ENCODE data around the gene TIPRL. TPM values are rescaled to one million over a fixed set of nuclear protein-coding genes. Genes with fewer than 3 reads are reported as not detected.

Gene TIPRL
- total and polyA plus RNA-seq, 9 of the 15 experiments (the other 6 are each of a cell fraction or from before 2014, with no cell fraction given), result 41.4 to 90.2 (median 69.9) TPM

DNA sequence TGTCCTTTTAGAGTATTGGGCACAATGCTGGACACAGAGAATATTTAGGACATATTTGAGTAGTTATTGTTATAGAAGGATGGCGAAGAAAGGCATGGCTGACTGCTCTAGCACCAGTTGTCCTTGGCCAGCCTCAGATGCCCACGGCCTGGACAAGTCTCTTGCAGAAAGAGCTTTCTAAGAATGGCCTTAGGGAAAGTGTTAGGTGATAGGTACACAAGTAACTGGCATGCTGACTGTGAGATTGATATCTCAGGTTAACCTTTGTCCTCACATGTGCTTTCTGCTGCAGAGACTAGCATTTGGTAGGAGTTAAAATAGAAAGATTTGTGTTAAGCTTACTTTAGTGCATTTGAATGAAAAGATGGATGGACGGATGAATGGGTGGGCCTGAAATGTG lies 57.2 kb downstream of the TIPRL start:
- no peak overlapping the region for H2AFZ ChIP-seq (ENCODE audit: low read depth, low read length)
- BruUV-seq (replicated peaks), result no TSS peak

More for the DNA sequence above, 57.2 kb downstream of the TIPRL start:
- H3K9me3 ChIP-seq (replicated peaks; ENCODE audit: control insufficient read depth, insufficient read depth, low read depth, low read length), result no peaks in the 10 kb centered on the region
- no peak overlapping the region for H3K4me2 ChIP-seq (ENCODE audit: insufficient read depth, low read length)
- in situ Hi-C loops (cut with MboI) (no loop called here), intact Hi-C loops (cut with micrococcal nuclease) (loop anchor here (1.0 kb wide), 2 partner anchors 86 to 106 kb away; no protein-coding TSS in a partner anchor)
- H3K4me1 ChIP-seq (replicated peaks in 1 of 2; ENCODE audit: control insufficient read depth in 2 of 2, insufficient read depth in 2 of 2, low read length in 2 of 2), result no peaks in the 10 kb centered on the region
- peaks cover 4% of the 10 kb centered on the region; the same call in 1 of the 2 replicates for H4K20me1 ChIP-seq (replicated peaks; ENCODE audit: control insufficient read depth, insufficient read depth, low read length)
- DNase-seq (ENCODE audit: extremely low read depth in 1 of 4, low spot score in 3 of 4), result no peak
- WGBS (ENCODE audit: insufficient coverage, low coverage, missing lambda C conversion rate), result 83% methylated on average over 3 of the region's 3 CpGs
- H3K36me3 ChIP-seq (ENCODE audit: control insufficient read depth, insufficient read depth, low read length), result peaks cover 94% of the 10 kb centered on the region
- no peak overlapping the region for H3K4me3 ChIP-seq
- ATAC-seq, result no peak
- CTCF ChIA-PET (ENCODE audit: low intra/inter-chr PET ratio), result interaction anchor here (0.5 kb wide), 1 partner anchor 85 kb away, joined by 4 read pairs; no protein-coding TSS in a partner anchor
- no peak for FAIRE-seq
- H3K79me2 ChIP-seq (ENCODE audit: control insufficient read depth, insufficient read depth, low read length), result peaks cover 19% of the 10 kb centered on the region; the same call in 2 of the 3 replicates
- POLR2A ChIA-PET, result interaction anchor here (0.6 to 4.0 kb wide), 8 partner anchors 10 to 1235 kb away, joined by 3 to 32 read pairs (median 4); partner anchors contain the start of gene SFT2D2
- H3K27me3 ChIP-seq (ENCODE audit: control insufficient read depth in 2 of 2, insufficient read depth in 2 of 2, low read length in 2 of 2), result no peaks in the 10 kb centered on the region
- H3K9ac ChIP-seq (ENCODE audit: insufficient read depth in 1 of 2, low read depth in 2 of 2, low read length in 2 of 2), result no peak overlapping the region
- TF ChIP-seq HNRNPUL1 (IDR thresholded peaks at IDR 0.05; ENCODE audit: low read length), result no peak
- TF ChIP-seq, protein P1, sequence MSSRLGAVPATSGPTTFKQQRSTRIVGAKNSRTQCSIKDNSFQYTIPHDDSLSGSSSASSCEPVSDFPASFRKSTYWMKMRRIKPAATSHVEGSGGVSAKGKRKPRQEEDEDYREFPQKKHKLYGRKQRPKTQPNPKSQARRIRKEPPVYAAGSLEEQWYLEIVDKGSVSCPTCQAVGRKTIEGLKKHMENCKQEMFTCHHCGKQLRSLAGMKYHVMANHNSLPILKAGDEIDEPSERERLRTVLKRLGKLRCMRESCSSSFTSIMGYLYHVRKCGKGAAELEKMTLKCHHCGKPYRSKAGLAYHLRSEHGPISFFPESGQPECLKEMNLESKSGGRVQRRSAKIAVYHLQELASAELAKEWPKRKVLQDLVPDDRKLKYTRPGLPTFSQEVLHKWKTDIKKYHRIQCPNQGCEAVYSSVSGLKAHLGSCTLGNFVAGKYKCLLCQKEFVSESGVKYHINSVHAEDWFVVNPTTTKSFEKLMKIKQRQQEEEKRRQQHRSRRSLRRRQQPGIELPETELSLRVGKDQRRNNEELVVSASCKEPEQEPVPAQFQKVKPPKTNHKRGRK (tag; IDR thresholded peaks at IDR 0.05), result no peak
- no peak for TF ChIP-seq ZNF76 (CRISPR knock-in tag; IDR thresholded peaks at IDR 0.05; ENCODE audit: borderline replicate concordance)
- TF ChIP-seq RBM22 (IDR thresholded peaks at IDR 0.05; ENCODE audit: low read depth, low read length, poor library complexity, severe bottlenecking), result no peak
- no peak for TF ChIP-seq RFX5 (IDR thresholded peaks at IDR 0.05; ENCODE audit: low read depth, low read length)
- no peak overlapping the region for H3K27ac ChIP-seq (ENCODE audit: extremely low read depth, low read depth, low read length)
- no peaks in the 10 kb centered on the region for H3K9me1 ChIP-seq (ENCODE audit: control insufficient read depth, insufficient read depth, low read length)
